HL-60/S4 treated with phorbol 12-myristate 13-acetate at 8.2 ng/mL for 4 days and 3 days (cell line): ENCODE results near the gene SP6.

Source experiments
- in situ Hi-C: fragments of 300-500 bp; cut with MboI; formaldehyde crosslinking; loops from 2 replicates; pipeline ENCODE4 v1.15.0; 2022; ENCODE audit warnings: low sequenced_read_pairs

The SP6 gene

DNA sequence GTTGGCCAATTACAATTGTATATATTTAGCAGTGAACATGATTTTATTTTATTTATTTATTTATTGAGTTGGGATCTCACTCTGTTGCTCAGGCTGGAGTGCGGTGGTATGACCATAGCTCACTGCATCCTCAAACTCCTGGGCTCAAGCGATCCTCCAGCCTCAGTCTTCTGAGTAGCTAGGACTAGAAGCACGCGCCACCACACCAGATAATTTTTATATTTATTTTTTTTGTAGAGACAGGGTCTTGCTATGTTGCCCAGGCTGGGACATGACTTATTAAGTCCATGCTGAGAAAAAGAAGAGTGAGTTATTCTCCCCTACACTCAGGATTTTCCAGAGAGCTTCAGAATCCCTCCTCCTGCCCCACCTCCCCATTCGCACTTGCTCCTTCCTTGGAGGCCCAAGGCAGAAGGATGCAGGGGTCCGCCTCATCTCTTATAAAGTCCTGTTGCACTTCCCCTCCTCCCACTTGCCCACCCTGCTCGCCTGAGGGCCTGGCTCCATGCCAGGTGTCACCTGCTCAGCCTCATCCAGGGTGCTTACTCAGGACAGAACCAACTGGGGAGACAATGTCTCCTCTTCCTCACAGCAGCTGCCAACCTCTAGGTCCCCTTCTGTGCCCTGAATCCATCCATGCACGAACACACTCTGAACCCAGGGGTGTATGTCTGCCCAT is 29.0 kb upstream of the SP6 start:
- in situ Hi-C loops = no loop called here

DNA sequence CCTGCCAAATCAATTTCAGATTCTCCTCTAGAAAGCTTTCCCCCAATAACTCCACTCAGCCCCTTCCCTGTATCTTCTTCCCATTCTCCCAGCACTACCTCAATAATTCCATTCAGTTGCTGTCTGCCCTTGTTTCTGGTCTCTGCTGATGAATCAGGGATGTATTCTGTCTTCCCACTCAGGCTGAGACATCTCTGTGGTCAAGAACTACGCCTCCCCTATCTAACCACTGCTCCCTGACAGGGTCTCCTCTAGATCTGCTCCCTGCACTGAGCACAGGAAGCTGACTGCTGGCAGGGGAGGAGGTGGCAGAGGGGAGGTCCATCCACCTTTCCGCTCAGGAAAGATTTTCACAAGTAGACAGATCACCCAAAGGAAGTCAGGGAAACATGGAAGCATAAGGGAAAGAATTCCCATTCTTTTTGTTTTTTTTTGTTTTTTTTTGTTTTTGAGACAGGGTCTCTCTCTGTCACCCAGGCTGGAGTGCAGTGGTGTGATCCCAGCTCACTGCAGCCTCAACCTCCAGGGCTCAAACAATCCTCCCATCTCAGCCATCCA is 28.1 kb upstream of the SP6 start:
- in situ Hi-C loops = no loop called here

- in situ Hi-C loops = no loop called here
Measured at GRCh38 chr17:47878203-47879027, 27.5 kb upstream of the SP6 start.

DNA sequence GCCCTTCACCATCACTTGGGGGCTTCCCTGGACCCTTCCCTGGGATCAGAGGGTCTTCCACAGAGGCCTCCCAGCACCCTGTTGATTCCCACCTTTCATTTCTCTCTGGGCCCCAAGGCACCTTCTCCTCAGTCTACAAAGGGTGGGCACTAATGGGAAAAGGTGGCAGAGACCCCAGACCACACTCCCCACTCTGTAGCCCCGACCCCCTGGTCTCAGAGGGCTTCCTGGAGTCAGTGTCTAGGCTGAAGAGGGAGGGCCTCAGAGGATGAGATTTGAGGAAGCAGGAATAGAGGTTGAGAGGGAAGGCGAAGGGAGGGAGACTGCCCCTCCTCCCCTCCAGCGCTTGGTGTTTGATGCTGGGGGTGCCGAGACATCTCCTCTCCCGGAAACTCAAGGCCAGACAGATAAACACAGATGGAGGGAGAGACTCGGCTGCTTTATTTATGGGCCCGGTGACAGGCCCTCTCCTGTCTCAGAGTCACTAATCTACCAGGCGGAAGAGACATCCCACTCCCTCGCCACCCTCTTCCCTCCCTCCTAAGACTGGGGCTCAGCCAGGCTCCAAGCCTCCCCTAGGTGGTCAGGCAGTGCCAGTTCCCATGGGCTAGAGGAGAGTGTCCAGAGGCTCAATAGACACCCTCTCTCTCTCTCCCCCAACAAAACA is 26.5 kb upstream of the SP6 start:
- in situ Hi-C loops = no loop called here

DNA sequence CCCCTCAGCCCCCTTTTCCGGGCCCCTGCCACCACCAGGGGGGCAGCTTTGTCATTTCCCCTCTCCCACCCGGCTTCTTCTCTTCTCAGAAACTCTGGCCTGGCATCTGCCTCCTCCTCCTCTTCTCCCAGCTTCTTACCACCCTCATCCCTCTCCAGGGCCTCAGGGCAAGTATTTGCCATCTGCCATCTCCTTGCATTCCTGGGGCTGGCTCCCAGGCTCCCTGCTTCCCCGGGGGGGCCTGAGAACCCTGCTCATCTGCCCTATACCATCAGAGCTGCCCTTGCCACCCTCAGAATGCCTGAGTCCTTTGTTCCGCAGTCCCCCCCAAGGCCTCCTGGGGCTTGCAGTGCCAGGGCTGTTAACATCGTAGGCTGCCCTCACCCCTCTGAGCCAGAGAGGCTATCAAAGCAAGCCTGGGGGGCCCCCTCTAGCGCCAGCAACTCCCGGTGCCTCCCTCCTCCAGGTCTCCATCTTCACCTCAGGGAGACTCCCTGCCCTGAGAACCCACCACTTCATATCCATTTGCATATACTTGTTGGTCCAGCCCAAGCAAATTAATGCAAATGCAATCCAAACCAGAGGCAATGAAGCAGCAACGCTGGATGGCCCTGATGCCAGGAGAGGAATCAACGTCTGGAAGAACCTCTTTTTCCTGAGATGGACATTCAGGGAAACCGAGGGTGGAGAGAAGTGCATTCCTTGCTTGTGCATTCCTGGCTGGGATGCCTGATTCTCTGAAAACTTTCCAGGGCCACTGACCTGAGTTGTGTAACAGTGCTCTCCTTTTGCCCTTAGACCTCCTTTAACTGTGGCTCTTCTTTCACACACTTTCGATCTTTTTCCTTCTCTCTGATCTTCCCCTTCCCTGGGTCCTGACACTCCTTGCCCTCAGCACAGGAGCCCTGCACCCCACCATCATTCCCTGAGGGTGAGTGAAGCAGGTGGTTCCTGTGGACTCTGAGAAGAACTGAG is 24.3 kb upstream of the SP6 start:
- in situ Hi-C loops = no loop called here

- in situ Hi-C loops = no loop called here
Measured at GRCh38 chr17:47873200-47874090, 22.5 kb upstream of the SP6 start.

- in situ Hi-C loops = no loop called here
Measured at GRCh38 chr17:47872651-47873161, 21.7 kb upstream of the SP6 start.

- in situ Hi-C loops = no loop called here
Measured at GRCh38 chr17:47872019-47872650, 21.2 kb upstream of the SP6 start.

DNA sequence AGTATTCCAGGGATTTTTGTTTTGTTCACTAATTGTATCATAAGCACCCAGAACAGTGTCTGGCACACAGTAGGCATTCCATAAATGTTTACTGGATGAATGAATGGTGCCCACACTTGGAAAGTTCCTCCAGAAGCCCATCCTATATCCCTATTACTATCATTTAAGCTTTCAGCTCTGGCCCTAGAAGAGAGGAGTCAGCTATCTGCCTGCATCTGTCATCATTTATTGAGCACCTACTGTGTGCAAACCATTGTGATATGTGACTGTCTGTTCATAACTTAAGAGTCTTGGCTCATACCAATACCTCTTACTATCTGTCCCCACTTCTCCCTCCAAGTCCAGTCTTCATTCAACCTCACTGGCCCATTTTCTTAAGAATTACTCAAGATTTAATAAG is 20.1 kb upstream of the SP6 start:
- in situ Hi-C loops = no loop called here

DNA sequence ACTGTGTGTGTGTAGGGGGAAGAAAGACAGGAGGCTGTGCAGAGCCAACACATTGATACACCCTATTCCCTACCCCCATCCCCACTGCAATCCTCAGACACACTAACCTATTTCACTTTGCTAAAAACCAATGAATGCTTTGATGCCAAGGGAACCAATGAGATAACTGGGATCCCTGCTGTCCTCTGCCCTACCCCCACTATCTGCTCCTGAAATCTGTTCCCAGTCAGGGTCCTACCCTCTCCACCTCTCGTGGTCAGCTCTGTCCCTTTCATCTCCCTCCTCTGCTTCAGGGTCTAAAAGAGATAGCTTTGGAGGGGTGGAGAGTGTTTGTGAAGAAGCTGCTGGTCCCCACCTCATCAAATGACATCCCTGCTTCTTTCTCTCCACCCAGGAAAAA is 19.1 kb upstream of the SP6 start:
- in situ Hi-C loops = no loop called here

- in situ Hi-C loops = no loop called here
Measured at GRCh38 chr17:47869114-47869513, 18.2 kb upstream of the SP6 start.

GRCh38 chr17:47867813-47868533 is 17.0 kb upstream of the SP6 start:
- in situ Hi-C loops = no loop called here

DNA sequence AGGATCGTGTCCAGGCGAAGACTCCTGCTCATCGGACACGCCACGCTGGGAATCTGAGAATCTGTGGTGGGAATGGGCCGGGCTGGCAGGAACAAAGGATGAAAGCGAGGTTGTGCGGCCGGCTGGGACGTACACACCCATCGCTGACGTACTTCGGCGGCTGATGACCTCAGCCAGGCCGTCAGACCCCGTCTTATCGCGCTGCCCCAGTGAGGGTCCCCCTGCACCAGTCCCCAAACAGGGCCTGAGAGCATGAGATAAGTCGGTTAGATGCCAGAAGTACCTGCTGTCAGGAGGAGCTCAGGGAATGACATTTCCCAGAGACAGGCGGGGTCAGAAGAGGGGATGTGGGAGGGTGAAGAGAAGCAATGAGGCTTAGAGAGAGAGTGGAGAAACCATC is 16.0 kb upstream of the SP6 start:
- in situ Hi-C loops = no loop called here

- in situ Hi-C loops = no loop called here
Measured at GRCh38 chr17:47864791-47865216, 13.8 kb upstream of the SP6 start.

GRCh38 chr17:47862621-47863440 is 11.9 kb upstream of the SP6 start:
- in situ Hi-C loops = no loop called here

DNA sequence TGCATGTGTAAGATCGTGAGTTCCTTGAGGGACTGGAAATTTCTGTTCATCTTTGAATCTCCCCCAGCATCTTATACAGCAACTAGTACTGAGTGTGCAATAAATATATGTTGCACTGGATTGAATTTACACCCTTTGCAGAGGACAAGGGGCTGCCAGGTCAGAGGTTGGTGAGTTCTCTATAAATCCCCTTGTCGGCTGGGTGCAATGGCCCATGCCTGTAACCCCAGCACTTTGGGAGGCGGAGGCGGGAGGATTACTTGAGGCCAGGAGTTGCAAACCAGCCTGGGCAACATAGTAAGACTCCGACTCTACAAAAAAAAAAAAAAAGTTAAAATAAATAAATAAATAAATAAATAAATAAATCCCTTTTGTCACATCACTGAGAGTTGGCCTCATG is 9.4 kb upstream of the SP6 start:
- in situ Hi-C loops = no loop called here
